ENCODE measurements around the gene SPAG17.
"Not testable (repeated sequence)": the region's sequence is repeated elsewhere in the genome, so short reads cannot be mapped to it uniquely, and the experiment has no call there.

SPAG17 gene

GRCh38 chr1:117967477-117967876, 217.6 kb downstream of the SPAG17 start:
- DNase-seq = peak in 1 of 2 experiments; percentile 11

- DNase-seq = no peak
Measured at GRCh38 chr1:117964290-117965038, 220.6 kb downstream of the SPAG17 start.

GRCh38 chr1:117959364-117959763, 225.7 kb downstream of the SPAG17 start:
- no peak for DNase-seq

DNA sequence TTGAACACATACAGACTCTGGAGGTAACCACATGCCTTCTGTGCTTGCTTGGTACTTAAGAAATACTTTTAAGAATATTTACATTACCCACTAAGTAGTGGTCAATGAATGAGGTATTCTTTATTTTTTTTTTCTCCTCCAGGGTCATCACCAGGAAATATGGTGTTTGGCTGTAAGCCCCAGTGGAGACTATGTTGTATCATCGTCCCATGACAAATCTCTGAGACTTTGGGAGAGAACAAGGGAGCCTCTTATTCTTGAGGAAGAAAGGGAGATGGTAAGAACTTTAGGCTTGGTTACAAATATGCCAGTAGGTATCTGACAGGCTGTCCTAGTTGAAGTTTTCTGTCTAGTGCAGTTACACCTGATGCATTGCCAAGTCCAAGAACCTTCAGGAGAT, 232.6 kb downstream of the SPAG17 start:
- no peak for DNase-seq

GRCh38 chr1:117942293-117942692, 242.7 kb downstream of the SPAG17 start:
- no peak for DNase-seq

DNA sequence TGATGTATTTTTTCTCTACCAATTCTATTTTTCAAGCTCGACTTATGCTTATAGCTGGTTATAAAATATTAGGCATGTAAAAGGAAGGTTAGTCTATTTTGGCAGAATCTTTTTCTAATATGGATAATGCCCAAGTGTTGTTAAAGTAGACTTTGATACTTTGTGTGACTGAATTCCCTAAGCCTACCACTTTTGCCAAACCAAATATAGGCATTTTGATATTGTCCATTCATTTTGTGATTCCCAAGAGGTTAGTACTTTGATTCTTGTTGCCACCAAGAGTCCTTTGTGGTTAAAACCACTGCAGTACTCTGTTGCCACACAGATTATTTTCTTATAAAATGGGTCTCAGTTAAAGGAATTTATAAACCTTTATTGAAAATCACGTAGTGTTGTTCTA, 251.3 kb downstream of the SPAG17 start:
- DNase-seq = no peak

DNA sequence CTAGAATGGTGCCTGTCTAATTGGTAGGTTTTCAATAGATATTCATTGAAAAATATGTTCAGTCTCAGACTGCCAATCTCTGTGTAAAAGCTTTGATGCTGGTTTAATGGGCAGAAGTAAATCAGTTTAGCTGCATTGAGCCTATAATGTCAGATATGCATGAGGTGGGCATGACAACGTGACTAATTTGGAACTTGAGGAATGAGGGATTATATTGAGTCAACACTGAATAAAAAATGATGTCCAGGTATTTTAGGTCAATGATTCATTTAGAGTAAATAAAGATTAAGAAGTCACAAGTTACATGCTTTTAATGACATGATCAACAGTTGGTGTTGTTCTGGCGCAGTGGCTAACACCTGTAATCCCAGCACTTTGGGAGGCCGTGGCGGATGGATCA, 252.5 kb downstream of the SPAG17 start:
- DNase-seq = no peak

DNA sequence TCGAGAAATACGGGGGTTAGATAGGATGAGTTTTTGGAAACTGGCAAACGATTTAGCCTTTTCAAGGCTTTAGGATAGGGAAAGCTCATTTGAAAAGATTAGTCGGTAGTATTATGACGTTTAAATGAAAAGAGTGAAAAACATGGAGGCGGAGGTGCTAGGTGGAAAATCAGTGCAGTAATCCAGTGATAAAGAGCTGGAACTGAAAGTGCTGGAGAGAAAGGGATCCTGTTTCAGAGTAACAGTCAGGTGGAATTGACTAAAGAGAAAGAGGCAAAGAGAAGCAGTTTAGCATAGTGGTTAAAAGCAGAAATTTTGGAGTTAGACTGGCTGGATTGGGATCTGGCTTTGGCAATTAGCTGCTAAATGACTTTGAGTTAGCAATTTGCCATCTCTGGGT, 254.5 kb downstream of the SPAG17 start:
- no peak for DNase-seq

- DNase-seq = no peak
Measured at GRCh38 chr1:117930173-117930447, 254.9 kb downstream of the SPAG17 start.

GRCh38 chr1:117929343-117930172, 255.5 kb downstream of the SPAG17 start, which contains the start of the genes GDAP2 and WDR3:
GDAP2 (minus strand) TSS chr1:117929621; CDS start chr1:117920357, 9,264 bp downstream.
WDR3 (plus strand) TSS chr1:117929739; CDS start chr1:117933320, 3,581 bp downstream.
- peak; percentile 88 to 95 for DNase-seq

- DNase-seq = peak; percentile 27 to 60
Measured at GRCh38 chr1:117928881-117929342, 256.1 kb downstream of the SPAG17 start.

DNA sequence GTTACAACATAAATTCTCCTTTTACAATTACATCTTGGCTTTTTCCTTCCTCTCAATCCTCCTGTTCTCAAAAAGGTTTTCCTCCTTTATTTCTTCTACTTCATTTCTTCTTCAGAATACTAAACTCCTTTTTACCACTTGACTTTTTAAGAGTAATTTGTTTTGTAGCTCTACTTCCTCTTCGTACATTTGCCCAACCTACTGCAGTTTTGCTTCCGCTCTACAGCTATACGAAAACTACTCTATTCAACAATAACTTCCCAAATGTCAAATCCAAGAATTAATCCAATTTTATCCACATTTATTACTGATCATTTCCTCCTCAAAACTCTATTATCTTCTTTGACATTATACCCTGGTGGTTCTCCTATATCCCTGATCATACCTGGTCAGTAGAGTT, 259.0 kb downstream of the SPAG17 start:
- no peak for DNase-seq

- DNase-seq = not testable (repeated sequence)
Measured at GRCh38 chr1:117922717-117923116, 262.3 kb downstream of the SPAG17 start.

DNA sequence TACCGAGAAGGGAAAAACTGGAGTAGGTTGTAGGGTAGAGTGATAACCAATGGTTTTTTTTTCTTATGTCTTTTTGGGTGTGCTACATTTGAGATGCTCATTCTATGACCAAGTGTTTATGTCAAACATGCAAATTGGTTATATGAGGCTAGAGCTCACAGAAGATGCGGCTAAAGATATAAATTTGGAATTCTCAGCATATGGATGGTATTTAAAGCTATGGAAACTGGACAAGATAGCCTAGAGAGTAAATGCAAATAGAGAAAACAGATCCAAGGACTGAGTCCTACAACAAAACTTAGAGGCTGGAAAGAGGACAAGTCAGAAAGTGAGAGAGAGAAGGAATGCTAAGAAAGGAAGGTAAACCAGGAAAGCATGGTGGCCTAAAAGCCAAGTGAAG, 263.0 kb downstream of the SPAG17 start:
- no peak for DNase-seq

DNA sequence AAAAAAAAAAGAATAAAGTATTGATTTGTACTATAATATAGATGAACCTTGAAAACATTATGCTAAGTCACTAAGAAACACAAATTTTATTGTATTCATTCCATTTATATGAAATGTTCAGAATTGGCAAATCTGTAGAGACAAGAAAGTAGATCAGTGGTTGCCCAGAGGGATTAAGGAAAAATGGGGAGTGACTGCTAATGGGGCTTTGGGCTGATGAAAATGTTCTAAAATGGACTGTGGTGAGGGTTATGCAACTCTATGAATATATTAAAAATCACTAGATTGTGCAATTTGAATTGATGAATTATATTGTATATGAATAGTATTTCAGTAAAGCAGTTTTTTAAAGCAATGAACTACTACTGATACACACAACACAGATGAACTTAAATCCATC, 265.7 kb downstream of the SPAG17 start:
- no peak for DNase-seq

DNA sequence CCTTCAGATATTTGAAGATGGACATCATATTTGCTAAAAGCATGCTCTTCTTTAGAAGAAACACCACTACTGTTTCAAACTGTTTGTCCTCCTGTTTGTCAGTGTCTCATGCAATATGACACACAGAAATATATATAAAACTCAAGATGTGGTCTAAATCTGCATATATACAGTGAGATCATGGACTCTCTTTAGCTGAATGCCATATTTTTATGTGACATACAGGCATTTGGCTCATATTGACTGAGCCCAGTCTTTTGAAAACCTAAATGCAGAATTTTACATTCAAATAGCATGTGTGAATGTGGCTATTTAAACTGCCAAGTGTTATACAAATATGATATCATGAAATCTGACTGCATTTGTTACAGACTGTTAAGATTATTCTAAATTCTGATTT, 274.0 kb downstream of the SPAG17 start:
- no peak for DNase-seq

DNA sequence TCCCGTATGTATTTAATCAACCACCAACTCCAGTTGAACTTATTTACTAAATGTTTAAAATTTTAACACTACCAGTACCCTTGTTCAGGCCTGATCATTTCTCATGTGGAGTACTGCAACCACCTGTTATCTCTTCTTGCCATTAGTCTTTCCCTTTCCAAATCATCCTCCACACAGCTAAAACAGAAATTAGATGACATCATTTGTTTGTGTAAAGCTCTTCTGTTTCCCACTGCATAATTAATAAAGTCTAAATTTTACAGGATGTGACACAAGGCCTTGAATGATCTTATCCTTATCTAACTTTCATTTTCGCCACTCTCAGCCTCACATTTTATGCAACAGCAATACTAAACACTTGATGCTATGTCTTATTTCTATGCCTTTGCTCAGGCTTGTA, 280.0 kb downstream of the SPAG17 start:
- no peak for DNase-seq

DNA sequence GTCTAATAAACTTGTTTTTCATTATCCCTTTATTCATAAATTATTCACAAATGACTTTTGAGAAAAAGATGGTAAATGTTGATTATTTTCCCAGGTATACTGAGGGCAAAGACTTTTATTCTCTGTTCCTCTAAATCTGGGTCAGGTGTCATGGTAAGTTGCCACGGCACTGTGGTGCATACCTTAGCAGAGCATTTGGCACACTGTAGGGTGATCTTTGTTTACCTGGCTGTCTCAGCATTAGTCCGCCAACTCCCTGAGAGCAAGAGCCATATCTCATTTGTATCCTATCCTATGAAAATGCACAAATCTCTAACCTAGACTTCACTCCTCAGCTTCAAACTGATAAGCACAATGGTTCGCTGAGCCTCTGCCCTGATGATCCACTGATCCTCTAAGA, 280.5 kb downstream of the SPAG17 start:
- no peak for DNase-seq

Measured in NCI-H524 (cell line).